ENCODE data around the gene GRIK1. TPM values are rescaled to one million over a fixed set of nuclear protein-coding genes. Genes with fewer than 3 reads are reported as not detected.

Gene GRIK1
- total RNA-seq, 1 donor from 2014 or later = not detected

DNA sequence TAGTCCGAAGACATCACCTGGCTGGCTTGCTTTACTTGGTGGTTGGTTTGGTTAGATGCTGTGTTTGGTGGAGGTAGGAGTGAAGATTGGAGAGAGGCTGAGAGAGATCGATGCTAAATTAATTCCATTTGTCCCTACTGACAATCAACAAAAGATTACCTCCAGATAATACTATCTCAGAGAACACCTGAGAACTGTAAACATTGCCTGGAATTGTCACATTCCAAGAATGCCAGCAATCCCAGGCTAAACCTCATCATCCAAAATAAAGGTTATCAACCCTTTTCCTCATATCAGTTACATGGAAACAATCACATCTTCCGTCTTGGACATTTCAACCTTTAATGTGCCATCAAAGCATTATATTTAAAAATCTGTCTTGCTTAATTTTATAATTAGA is 141.0 kb downstream of the GRIK1 start:
- TF ChIP-seq CTCF (conservative IDR thresholded peaks at IDR 0.05; ENCODE audit: low read depth, low read length) = no peak
- no peak overlapping the region for H3K4me3 ChIP-seq (ENCODE audit: low read depth, low read length)
- no peak for DNase-seq (ENCODE audit: low read depth)

DNA sequence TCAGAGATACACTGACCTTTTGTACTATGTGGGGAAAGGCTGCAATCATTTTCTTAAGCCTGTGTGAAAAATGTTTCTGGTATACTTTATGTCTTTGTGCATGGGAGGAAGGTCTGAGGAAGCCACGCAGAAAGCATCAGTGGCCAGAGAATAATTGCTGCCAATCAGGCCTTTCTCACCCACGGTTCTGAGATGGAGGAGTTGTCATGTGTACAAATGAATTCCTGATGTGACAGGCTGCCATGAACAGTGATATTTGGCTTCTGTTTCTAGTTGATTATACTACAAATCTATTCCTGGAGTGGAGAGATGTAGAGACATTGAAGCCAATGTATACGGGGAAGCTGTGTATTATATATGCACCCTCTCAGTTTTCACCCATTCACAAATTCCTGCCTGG is 142.6 kb downstream of the GRIK1 start:
- TF ChIP-seq CTCF (conservative IDR thresholded peaks at IDR 0.05; ENCODE audit: low read depth, low read length) = no peak

DNA sequence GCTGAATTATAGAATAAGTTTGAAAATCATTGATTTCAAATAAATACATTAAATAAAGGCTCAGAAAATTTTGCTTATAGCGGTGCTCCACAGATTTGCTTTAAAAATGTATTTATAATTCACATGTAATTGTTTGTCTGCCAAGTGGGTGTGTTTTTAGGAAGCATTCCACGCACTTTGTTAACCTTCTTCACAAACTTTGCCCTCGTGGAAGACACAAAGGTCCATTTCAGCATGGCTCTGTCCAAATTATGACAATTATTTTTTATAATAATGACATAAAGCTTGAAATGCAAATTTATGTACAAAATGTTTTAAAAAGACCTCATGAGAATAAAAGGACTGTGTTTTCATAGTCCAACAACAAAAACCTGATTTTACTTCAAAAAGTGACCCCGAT is 146.1 kb downstream of the GRIK1 start:
- no peak for DNase-seq (ENCODE audit: low read depth)
- TF ChIP-seq CTCF (conservative IDR thresholded peaks at IDR 0.05; ENCODE audit: low read depth, low read length) = no peak

More for the DNA sequence above, 142.6 kb downstream of the GRIK1 start:
- H3K4me3 ChIP-seq (ENCODE audit: low read depth, low read length) = no peak overlapping the region
- no peak for DNase-seq (ENCODE audit: low read depth)

DNA sequence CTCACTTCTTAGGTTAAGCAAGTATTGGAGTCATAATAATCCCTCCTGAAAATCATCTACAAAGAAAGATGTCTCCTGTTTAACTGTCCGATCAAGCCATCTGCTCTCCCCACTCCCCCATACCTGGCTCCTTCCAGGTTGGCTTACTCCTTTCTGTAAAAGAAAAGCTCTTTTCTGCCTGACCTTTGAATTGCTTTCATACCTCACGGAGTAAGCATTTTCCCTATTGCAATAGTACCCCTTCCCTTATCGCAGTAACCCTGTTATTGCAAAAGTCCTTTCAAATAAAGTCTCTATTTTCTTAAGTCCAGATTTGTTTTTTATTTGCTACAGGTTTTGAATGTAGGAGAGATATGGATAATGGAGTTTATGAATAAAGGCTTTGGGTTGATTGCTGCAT is 150.4 kb downstream of the GRIK1 start:
- H3K4me3 ChIP-seq (ENCODE audit: low read depth, low read length) = no peak overlapping the region
- DNase-seq (ENCODE audit: low read depth) = no peak
- TF ChIP-seq CTCF (conservative IDR thresholded peaks at IDR 0.05; ENCODE audit: low read depth, low read length) = no peak

More for the DNA sequence above, 146.1 kb downstream of the GRIK1 start:
- no peak overlapping the region for H3K4me3 ChIP-seq (ENCODE audit: low read depth, low read length)

DNA sequence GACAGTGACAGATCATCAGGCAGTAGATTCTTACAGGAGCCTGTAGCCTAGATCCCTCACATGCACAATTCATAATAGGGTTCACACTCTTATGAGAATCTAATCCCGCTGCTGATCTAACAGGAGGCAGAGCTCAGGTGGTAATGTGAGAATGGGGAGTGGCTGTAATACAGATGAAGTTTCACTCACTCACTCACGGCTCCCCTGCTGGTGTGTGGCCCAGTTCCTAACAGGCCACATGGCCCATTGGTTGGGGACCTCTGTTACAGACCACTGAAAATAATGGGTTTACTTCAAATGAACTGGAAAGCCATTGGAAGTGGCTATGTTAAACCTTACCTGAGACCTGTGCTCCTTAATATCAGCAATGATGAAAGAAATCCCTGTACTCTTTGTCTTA is 151.0 kb downstream of the GRIK1 start:
- no peak for DNase-seq (ENCODE audit: low read depth)
- no peak overlapping the region for H3K4me3 ChIP-seq (ENCODE audit: low read depth, low read length)
- no peak for TF ChIP-seq CTCF (conservative IDR thresholded peaks at IDR 0.05; ENCODE audit: low read depth, low read length)

GRCh38 chr21:29787361-29787909 is 152.4 kb downstream of the GRIK1 start:
- TF ChIP-seq CTCF (conservative IDR thresholded peaks at IDR 0.05; ENCODE audit: low read depth, low read length) = no peak
- DNase-seq (ENCODE audit: low read depth) = no peak
- no peak overlapping the region for H3K4me3 ChIP-seq (ENCODE audit: low read depth, low read length)

Measured in epithelial cell of proximal tubule (primary cell).